Right atrium auricular region (tissue), 2 donors: Measurements from ENCODE around the gene XIRP1. TPM values are rescaled to one million over a fixed set of nuclear protein-coding genes. Genes with fewer than 3 reads are reported as not detected.

Experiments used
- DNase-seq: peaks from one replicate; pipeline ENCODE4 v3.0.0-alpha.2; 2019; ENCODE audit warnings: low spot score
- H3K27ac ChIP-seq, 2 donors: fragments of 200-600 bp; sonication (generic); 1 replicate in 1 of 2; 2 replicates in 1 of 2; pipeline ENCODE4 v1.5.1; 2016 to 2019
- H3K27me3 ChIP-seq, 2 donors: fragments of 200-600 bp; sonication (generic); one replicate each; pipeline versions ENCODE4 v1.5.1 to v1.6.0; 2017 to 2019
- H3K36me3 ChIP-seq: fragments of 200-600 bp; sonication (generic); one replicate; pipeline ENCODE4 v1.5.1; 2016
- H3K4me1 ChIP-seq, 2 donors: fragments of 200-600 bp; sonication (generic); one replicate each; pipeline versions ENCODE4 v1.5.1 to v1.6.0; 2017 to 2019
- H3K4me3 ChIP-seq, 2 donors: fragments of 200-600 bp; sonication (generic); 1 replicate in 1 of 2; 2 replicates in 1 of 2; pipeline ENCODE4 v1.5.1; 2017 to 2019; ENCODE audit warnings: mild to moderate bottlenecking in 1 of 2, moderate library complexity in 1 of 2
- H3K9me3 ChIP-seq, 2 donors: fragments of 200-600 bp; sonication (generic); one replicate each; pipeline ENCODE4 v1.5.1; 2019
- CTCF ChIP-seq, 2 donors: fragments of 200-600 bp; sonication (generic); IDR thresholded peaks; one replicate each; pipeline ENCODE4 v1.5.1; 2019; ENCODE audit warnings: antibody characterized with exemption in 2 of 2
- total RNA-seq, 2 donors: library from RNA; depleted of rRNA; stranded (reverse); fragments of >200 nt; gene quantifications; one replicate each; pipeline ENCODE4 v1.1.0, GENCODE V29; 2016

The XIRP1 gene
- total RNA-seq, 2 donors from 2014 or later: 319 to 1,274 TPM

GRCh38 chr3:39190281-39191025 is 1.9 kb downstream of the XIRP1 start:
- peak overlapping the region; percentile 89 to 97 for H3K27ac ChIP-seq
- no peaks in the 10 kb centered on the region for H3K9me3 ChIP-seq
- TF ChIP-seq CTCF (IDR thresholded peaks at IDR 0.05): no peak
- H3K27me3 ChIP-seq: no peaks in the 10 kb centered on the region
- peaks cover 0 to 52% of the 10 kb centered on the region in 2 donors for H3K4me1 ChIP-seq
- no peak for DNase-seq
- H3K36me3 ChIP-seq: peaks cover 67% of the 10 kb centered on the region
- H3K4me3 ChIP-seq: peak overlapping the region; percentile 55 to 71

DNA sequence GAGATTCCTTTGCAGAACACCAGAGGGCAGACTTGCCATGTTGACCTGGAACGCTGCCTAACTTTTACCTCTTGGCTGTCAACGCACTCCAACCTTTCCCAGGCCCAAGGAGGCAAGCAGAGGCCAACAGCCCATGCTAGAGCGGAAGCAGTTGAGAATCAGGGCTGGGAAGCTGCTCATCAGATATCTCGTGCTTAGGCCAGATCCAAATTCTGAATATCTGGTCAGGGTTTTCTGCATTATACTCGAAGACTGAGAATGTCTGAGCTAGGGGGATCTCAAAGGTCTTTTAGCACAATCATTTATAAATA is 2.5 kb downstream of the XIRP1 start:
- no peaks in the 10 kb centered on the region for H3K27me3 ChIP-seq
- H3K27ac ChIP-seq: peak overlapping the region; percentile 89 to 97
- peak overlapping the region; percentile 55 to 71 for H3K4me3 ChIP-seq
- H3K36me3 ChIP-seq: peaks cover 68% of the 10 kb centered on the region
- peak in 1 of 2 donors; percentile 85 for TF ChIP-seq CTCF (IDR thresholded peaks at IDR 0.05)
- H3K4me1 ChIP-seq: peaks cover 0 to 55% of the 10 kb centered on the region in 2 donors
- H3K9me3 ChIP-seq: no peaks in the 10 kb centered on the region
- DNase-seq: peak; percentile 78

- DNase-seq: no peak
- H3K9me3 ChIP-seq: no peaks in the 10 kb centered on the region
- peak overlapping the region; percentile 89 to 97 for H3K27ac ChIP-seq
- peak in 1 of 2 donors; percentile 42 for TF ChIP-seq CTCF (IDR thresholded peaks at IDR 0.05)
- peaks cover 68% of the 10 kb centered on the region for H3K36me3 ChIP-seq
- H3K27me3 ChIP-seq: no peaks in the 10 kb centered on the region
- H3K4me1 ChIP-seq: peaks cover 0 to 55% of the 10 kb centered on the region in 2 donors
- peak overlapping the region in 1 of 2 donors; percentile 71 for H3K4me3 ChIP-seq
Measured at GRCh38 chr3:39189150-39189958, 3.0 kb downstream of the XIRP1 start.

DNA sequence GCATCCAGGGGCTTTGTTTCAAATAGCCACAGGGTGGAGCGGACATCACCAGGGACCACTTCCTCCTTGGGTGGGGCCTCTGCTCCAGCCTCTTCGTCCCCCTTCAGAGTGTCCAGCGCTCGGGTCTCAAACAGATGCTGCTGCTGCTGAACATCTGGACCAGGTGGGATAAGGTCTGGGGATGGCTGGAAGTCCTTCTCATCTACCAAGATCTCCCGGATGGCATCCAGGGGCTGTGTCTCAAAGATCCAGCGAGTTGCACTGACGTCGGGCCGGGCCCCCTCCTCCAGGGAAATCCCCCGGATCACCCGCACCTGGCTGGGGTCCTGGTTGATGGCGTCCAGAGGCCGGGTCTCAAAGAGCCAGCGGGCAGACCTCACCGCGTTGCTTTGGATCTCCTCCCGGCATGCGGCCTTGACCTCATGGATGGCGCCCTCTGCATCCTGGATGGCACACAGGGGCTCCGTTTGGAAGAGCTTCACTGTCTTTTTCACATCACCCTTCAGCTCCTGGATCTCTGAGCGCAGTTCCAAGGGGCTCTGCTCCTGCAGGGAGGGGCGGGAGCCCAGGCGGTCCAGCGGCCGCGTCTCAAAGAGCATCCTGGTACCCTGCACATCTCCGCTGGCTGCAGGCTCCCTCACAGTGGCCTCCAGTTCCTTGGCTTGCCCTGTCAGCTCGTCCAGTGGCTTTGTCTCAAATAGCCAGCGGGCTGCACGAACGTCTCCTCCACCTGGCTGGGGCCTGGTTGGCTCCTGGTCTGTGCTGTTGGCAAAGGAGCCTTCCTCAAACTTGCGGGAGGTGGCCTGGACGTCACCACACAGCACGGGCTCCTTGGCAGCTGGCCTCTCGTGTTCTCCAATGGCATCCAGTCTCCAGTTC is 3.9 kb downstream of the XIRP1 start:
- Histone ChIP-seq H3K4me1 (peaks cover 0 to 58% of the 10 kb centered on the region in 2 donors), H3K4me3 (no peak overlapping the region), H3K27ac (peak overlapping the region; percentile 89 to 97), H3K9me3 (no peaks in the 10 kb centered on the region), H3K27me3 (no peaks in the 10 kb centered on the region), H3K36me3 (peaks cover 74% of the 10 kb centered on the region)
- TF ChIP-seq CTCF (IDR thresholded peaks at IDR 0.05): no peak
- no peak for DNase-seq

DNA sequence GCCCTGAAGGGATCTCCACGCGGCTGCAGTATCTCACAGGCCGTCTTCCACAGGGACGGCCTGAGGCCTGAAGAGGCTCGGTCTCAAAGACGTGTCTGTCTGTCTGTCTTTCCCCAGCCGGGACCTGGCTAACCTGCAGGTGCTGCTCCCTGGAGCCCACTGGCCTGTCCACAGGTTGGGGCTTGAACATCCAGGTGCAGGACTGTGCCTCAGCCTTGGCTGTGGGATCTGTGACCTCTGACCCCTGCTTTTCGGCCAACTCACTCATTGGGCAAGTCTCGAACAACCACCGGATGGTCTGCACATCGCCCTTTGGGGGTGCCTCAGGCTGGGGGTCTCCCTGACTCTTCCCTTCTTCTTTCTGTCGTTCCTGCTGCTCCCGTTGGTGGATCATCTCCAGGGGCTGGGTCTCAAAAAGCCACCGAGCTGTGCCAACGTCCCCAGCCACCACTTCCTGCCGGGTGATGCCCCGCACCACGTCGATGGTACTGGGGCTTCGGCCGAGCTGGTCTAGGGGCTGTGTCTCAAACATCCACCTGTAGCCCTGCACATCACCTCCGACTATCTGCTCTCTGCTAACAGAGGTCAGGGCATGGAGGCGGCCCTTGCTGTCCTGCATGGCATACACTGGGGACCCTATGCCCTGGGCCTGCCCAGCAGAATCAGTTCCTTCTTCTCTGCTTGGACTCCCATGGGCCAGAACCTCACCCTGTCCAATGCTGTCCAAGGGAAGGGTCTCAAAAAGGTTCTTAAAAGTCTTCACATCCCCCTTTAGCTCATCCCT is 4.8 kb downstream of the XIRP1 start:
- DNase-seq: peak; percentile 62
- TF ChIP-seq CTCF (IDR thresholded peaks at IDR 0.05): no peak
- Histone ChIP-seq H3K4me1 (peaks cover 0 to 59% of the 10 kb centered on the region in 2 donors), H3K27me3 (no peaks in the 10 kb centered on the region), H3K9me3 (no peaks in the 10 kb centered on the region), H3K27ac (peak overlapping the region in 1 of 2 donors; percentile 35), H3K36me3 (peaks cover 79% of the 10 kb centered on the region), H3K4me3 (no peak overlapping the region)
